ENCODE data around the gene FGFRL1.

The FGFRL1 gene

GRCh38 chr4:1006856-1007255, 4.6 kb upstream of the FGFRL1 start:
- no peak for TF ChIP-seq GABPA (IDR thresholded peaks at IDR 0.05; ENCODE audit: low read depth)
- no peak for TF ChIP-seq CTCF (IDR thresholded peaks at IDR 0.05; ENCODE audit: insufficient read depth, low read length)
- no peak for TF ChIP-seq REST (IDR thresholded peaks at IDR 0.05; ENCODE audit: insufficient replicate concordance, low read depth)
- no peak for TF ChIP-seq SPI1 (IDR thresholded peaks at IDR 0.05; ENCODE audit: borderline replicate concordance, low read depth)
- no peak for TF ChIP-seq POLR2AphosphoS5 (IDR thresholded peaks at IDR 0.05; ENCODE audit: low read depth)
- no peak overlapping the region for H3K4me3 ChIP-seq (replicated peaks; ENCODE audit: insufficient read depth, low read length)
- H3K27ac ChIP-seq (replicated peaks) = no peak overlapping the region
- peaks cover 29% of the 10 kb centered on the region for H3K27me3 ChIP-seq (ENCODE audit: insufficient read depth, poor library complexity, severe bottlenecking)
- no peak for DNase-seq (ENCODE audit: low read depth in 1 of 2, low spot score in 1 of 2)

- no peak for TF ChIP-seq GABPA (IDR thresholded peaks at IDR 0.05; ENCODE audit: low read depth)
- no peak for TF ChIP-seq SPI1 (IDR thresholded peaks at IDR 0.05; ENCODE audit: borderline replicate concordance, low read depth)
- no peak for TF ChIP-seq POLR2AphosphoS5 (IDR thresholded peaks at IDR 0.05; ENCODE audit: low read depth)
- no peak for TF ChIP-seq CTCF (IDR thresholded peaks at IDR 0.05; ENCODE audit: insufficient read depth, low read length)
- TF ChIP-seq REST (IDR thresholded peaks at IDR 0.05; ENCODE audit: insufficient replicate concordance, low read depth) = no peak
- peak in 1 of 2 experiments; percentile 20 for DNase-seq (ENCODE audit: low read depth in 1 of 2, low spot score in 1 of 2)
- peak overlapping the region; percentile 56 for H3K4me3 ChIP-seq (replicated peaks; ENCODE audit: insufficient read depth, low read length)
- H3K27ac ChIP-seq (replicated peaks) = no peak overlapping the region
- H3K27me3 ChIP-seq (ENCODE audit: insufficient read depth, poor library complexity, severe bottlenecking) = peaks cover 17% of the 10 kb centered on the region
These were observed 2.4 kb upstream of the FGFRL1 start for GRCh38 chr4:1008840-1009541.

GRCh38 chr4:1009542-1010394, 1.7 kb upstream of the FGFRL1 start:
- Histone ChIP-seq H3K27me3 (ENCODE audit: insufficient read depth, poor library complexity, severe bottlenecking) (peaks cover 14% of the 10 kb centered on the region), H3K4me3 (replicated peaks; ENCODE audit: insufficient read depth, low read length) (peak overlapping the region; percentile 56), H3K27ac (replicated peaks) (peak overlapping the region; percentile 34)
- peak in 1 of 2 experiments; percentile 38 for DNase-seq (ENCODE audit: low read depth in 1 of 2, low spot score in 1 of 2)
- TF ChIP-seq GABPA (IDR thresholded peaks at IDR 0.05; ENCODE audit: low read depth) (no peak), POLR2AphosphoS5 (IDR thresholded peaks at IDR 0.05; ENCODE audit: low read depth) (no peak), SPI1 (IDR thresholded peaks at IDR 0.05; ENCODE audit: borderline replicate concordance, low read depth) (no peak), CTCF (IDR thresholded peaks at IDR 0.05; ENCODE audit: insufficient read depth, low read length) (no peak), REST (IDR thresholded peaks at IDR 0.05; ENCODE audit: insufficient replicate concordance, low read depth) (no peak)
